DMS53 treated with DMSO at 0.1 percent for 48 hours (cell line): ENCODE results near the gene RAD50.

Source experiments
- DNase-seq: peaks from one replicate; lab custom pipeline; 2025; ENCODE audit not compliant: unreplicated experiment; lab: John Stamatoyannopoulos, UW

RAD50 gene

GRCh38 chr5:132673939-132674630 is 117.3 kb downstream of the RAD50 start, which contains the start of gene IL4:
Gene IL4, plus strand, starts transcription at chr5:132673989. Its CDS starts 62 bp downstream, at chr5:132674051.
- no peak for DNase-seq

- no peak for DNase-seq
Observed at GRCh38 chr5:132674671-132675506, 118.1 kb downstream of the RAD50 start.

GRCh38 chr5:132675936-132676689 is 119.3 kb downstream of the RAD50 start:
- no peak for DNase-seq

GRCh38 chr5:132677191-132677590 is 120.4 kb downstream of the RAD50 start:
- peak; percentile 5 for DNase-seq

GRCh38 chr5:132677682-132678400 is 121.1 kb downstream of the RAD50 start:
- no peak for DNase-seq

- no peak for DNase-seq
Observed at GRCh38 chr5:132678735-132679134, 122.0 kb downstream of the RAD50 start.

GRCh38 chr5:132679166-132679565 is 122.4 kb downstream of the RAD50 start:
- no peak for DNase-seq

- no peak for DNase-seq
Observed at GRCh38 chr5:132679717-132680380, 123.1 kb downstream of the RAD50 start.

- no peak for DNase-seq
Observed at GRCh38 chr5:132680780-132681475, 124.2 kb downstream of the RAD50 start.

- no peak for DNase-seq
Observed at GRCh38 chr5:132681476-132681831, 124.7 kb downstream of the RAD50 start.

- DNase-seq, result no peak
Observed at GRCh38 chr5:132681983-132682382, 125.2 kb downstream of the RAD50 start.

- DNase-seq, result no peak
Observed at GRCh38 chr5:132684491-132684890, 127.7 kb downstream of the RAD50 start.

GRCh38 chr5:132684922-132685720 is 128.3 kb downstream of the RAD50 start:
- no peak for DNase-seq

- no peak for DNase-seq
Observed at GRCh38 chr5:132686193-132686592, 129.4 kb downstream of the RAD50 start.

GRCh38 chr5:132687995-132688394 is 131.2 kb downstream of the RAD50 start:
- no peak for DNase-seq

- no peak for DNase-seq
Observed at GRCh38 chr5:132688536-132689339, 132.0 kb downstream of the RAD50 start.

- no peak for DNase-seq
Observed at GRCh38 chr5:132689513-132689912, 132.7 kb downstream of the RAD50 start.

GRCh38 chr5:132690156-132690555 is 133.4 kb downstream of the RAD50 start:
- DNase-seq, result no peak
